GM21381 (cell line): ENCODE measurements around the gene MN1.

Experiments used
- ATAC-seq: cut with Tn5 transposase; IDR thresholded peaks from one replicate; pipeline ENCODE4 v1.9.1; 2021; ENCODE audit warnings: mild to moderate bottlenecking, moderate library complexity; ENCODE audit not compliant: unreplicated experiment

The MN1 gene

GRCh38 chr22:27719036-27719347 lies 82.6 kb downstream of the MN1 start:
- ATAC-seq = no peak

- ATAC-seq = no peak
These were observed 83.1 kb downstream of the MN1 start for GRCh38 chr22:27718186-27719035.

GRCh38 chr22:27717094-27717493 lies 84.5 kb downstream of the MN1 start:
- ATAC-seq = no peak

GRCh38 chr22:27716074-27716473 lies 85.5 kb downstream of the MN1 start:
- ATAC-seq = no peak

GRCh38 chr22:27715106-27715505 lies 86.5 kb downstream of the MN1 start:
- no peak for ATAC-seq

GRCh38 chr22:27714068-27714467 lies 87.5 kb downstream of the MN1 start:
- ATAC-seq = no peak

GRCh38 chr22:27713461-27713860 lies 88.1 kb downstream of the MN1 start:
- no peak for ATAC-seq

- no peak for ATAC-seq
These were observed 89.8 kb downstream of the MN1 start for GRCh38 chr22:27711756-27712155.

GRCh38 chr22:27711012-27711411 lies 90.5 kb downstream of the MN1 start:
- no peak for ATAC-seq

- no peak for ATAC-seq
These were observed 91.5 kb downstream of the MN1 start for GRCh38 chr22:27709919-27710675.

- ATAC-seq = no peak
These were observed 95.1 kb downstream of the MN1 start for GRCh38 chr22:27706489-27706888.

GRCh38 chr22:27705408-27706080 lies 96.0 kb downstream of the MN1 start:
- no peak for ATAC-seq

- no peak for ATAC-seq
These were observed 97.0 kb downstream of the MN1 start for GRCh38 chr22:27704581-27704980.

- no peak for ATAC-seq
These were observed 102.1 kb downstream of the MN1 start for GRCh38 chr22:27699383-27700019.

GRCh38 chr22:27698813-27699212 lies 102.7 kb downstream of the MN1 start:
- no peak for ATAC-seq
